Endothelial cell of umbilical vein (primary cell): Measurements from ENCODE around the gene FKBP7. TPM values are rescaled to one million over a fixed set of nuclear protein-coding genes. Genes with fewer than 3 reads are reported as not detected.
"Not testable (repeated sequence)": the region's sequence is repeated elsewhere in the genome, so short reads cannot be mapped to it uniquely, and the experiment has no call there.

Experiments used
- BruUV-seq: library from RNA; stranded (reverse); fragments of 400-500 nt; replicated peaks from 2 replicates; lab custom pipeline; 2021; lab: Mats Ljungman, UMichigan
- CTCF ChIA-PET: fragments of 300-600, 350-600 bp; sonication (Branson Sonifier 250); formaldehyde crosslinking; loops from one replicate; lab custom pipeline; 2021; ENCODE audit warnings: antibody characterized with exemption, inconsistent platforms; lab: Charles Lee
- POLR2A ChIA-PET: fragments of 300-600, 350-600 bp; sonication (Branson Sonifier 250); formaldehyde crosslinking; loops from one replicate; lab custom pipeline; 2021; ENCODE audit warnings: antibody characterized with exemption, inconsistent platforms; lab: Charles Lee
- DNase-seq: peaks from one replicate; pipeline ENCODE4 v3.0.0-alpha.2; 2011; ENCODE audit warnings: low read depth, low spot score
- FAIRE-seq: peaks from 2 replicates; lab custom pipeline; 2011; peaks lifted over from hg19 to GRCh38; lab: Jason Lieb, UNC
- H2AFZ ChIP-seq: 2 replicates; pipeline ENCODE4 v1.6.0; 2012; ENCODE audit warnings: low read depth, low read length, control low read depth, inconsistent platforms
- H3K27ac ChIP-seq: 2 replicates; pipeline ENCODE4 v1.5.1; 2011; ENCODE audit warnings: low read depth, mild to moderate bottlenecking, control low read depth, low read length, moderate library complexity; ENCODE audit not compliant: insufficient read depth
- H3K27me3 ChIP-seq, 2 experiments: 2 replicates each; pipeline versions ENCODE4 v1.6.0 to v1.6.1; 2011; ENCODE audit warnings: low read length in 2 of 2, mixed read lengths in 1 of 2; ENCODE audit not compliant: control insufficient read depth in 2 of 2, insufficient read depth in 2 of 2
- H3K36me3 ChIP-seq, 2 experiments: 2 replicates in 1 of 2; 3 replicates in 1 of 2; pipeline ENCODE4 v1.5.1; 2011; ENCODE audit warnings: low read length in 2 of 2, mild to moderate bottlenecking in 1 of 2, moderate library complexity in 1 of 2; ENCODE audit not compliant: control insufficient read depth in 2 of 2, insufficient read depth in 2 of 2; ENCODE audit errors: extremely low read depth in 1 of 2
- H3K4me1 ChIP-seq: 3 replicates; pipeline ENCODE4 v1.5.1; 2011; ENCODE audit warnings: mild to moderate bottlenecking, low read length; ENCODE audit not compliant: control insufficient read depth, insufficient read depth; ENCODE audit errors: extremely low read depth
- H3K4me2 ChIP-seq: 2 replicates; pipeline ENCODE4 v1.6.1; 2011; ENCODE audit warnings: low read length, control low read depth, mixed read lengths; ENCODE audit not compliant: insufficient read depth
- H3K4me3 ChIP-seq, 3 experiments: fragments of 200-600 bp in 1 of 3; sonication (generic), shearing (Covaris generic) in 1 of 3; replicated peaks in 1 of 3; 2 replicates each; pipeline ENCODE4 v1.5.1; 2011 to 2016; ENCODE audit warnings: control low read depth in 3 of 3, low read length in 3 of 3, mild to moderate bottlenecking in 2 of 3, inconsistent platforms in 1 of 3, low read depth in 1 of 3, moderate library complexity in 1 of 3; ENCODE audit not compliant: insufficient read depth in 1 of 3
- H3K79me2 ChIP-seq: 2 replicates; pipeline ENCODE4 v1.6.0; 2012; ENCODE audit warnings: low read length, inconsistent platforms; ENCODE audit not compliant: control insufficient read depth, insufficient read depth
- H3K9ac ChIP-seq: replicated peaks from 2 replicates; pipeline ENCODE3; 2011; ENCODE audit warnings: low read length, control low read depth; ENCODE audit not compliant: insufficient read depth; ENCODE audit errors: extremely low read depth
- H3K9me1 ChIP-seq: replicated peaks from 3 replicates; pipeline ENCODE4 v1.6.0; 2011; ENCODE audit warnings: mild to moderate bottlenecking, low read length; ENCODE audit not compliant: control insufficient read depth, insufficient read depth; ENCODE audit errors: extremely low read depth
- H3K9me3 ChIP-seq: replicated peaks from 2 replicates; pipeline ENCODE4 v1.5.1; 2012; ENCODE audit warnings: low read length, inconsistent platforms; ENCODE audit not compliant: control insufficient read depth, insufficient read depth
- H4K20me1 ChIP-seq: replicated peaks from 2 replicates; pipeline ENCODE3; 2011; ENCODE audit warnings: mild to moderate bottlenecking, low read length; ENCODE audit not compliant: control insufficient read depth, insufficient read depth; ENCODE audit errors: extremely low read depth
- CTCF ChIP-seq, 2 donors: IDR thresholded peaks; 1 replicate in 1 of 2; 2 replicates in 1 of 2; pipeline ENCODE4 v1.5.1; 2011; ENCODE audit warnings: low read length in 2 of 2, mild to moderate bottlenecking in 2 of 2, moderate library complexity in 2 of 2, control low read depth in 1 of 2, inconsistent platforms in 1 of 2, low read depth in 1 of 2; ENCODE audit not compliant: insufficient read depth in 1 of 2; ENCODE audit errors: extremely low read depth in 1 of 2
- EZH2 ChIP-seq: IDR thresholded peaks from 2 replicates; pipeline ENCODE4 v1.6.1; 2012; ENCODE audit warnings: borderline replicate concordance, low read depth, mild to moderate bottlenecking, moderate library complexity, low read length, inconsistent platforms; ENCODE audit not compliant: severe bottlenecking
- FOS ChIP-seq: IDR thresholded peaks from 2 replicates; pipeline ENCODE4 v1.6.1; 2011; ENCODE audit warnings: mild to moderate bottlenecking, low read length, moderate library complexity, borderline replicate concordance; ENCODE audit not compliant: insufficient read depth
- GATA2 ChIP-seq: IDR thresholded peaks from 2 replicates; pipeline ENCODE4 v1.7.0; 2011; ENCODE audit warnings: low read depth, mild to moderate bottlenecking, moderate library complexity, mixed read lengths, low read length; ENCODE audit not compliant: insufficient read length, insufficient read depth
- JUN ChIP-seq: IDR thresholded peaks from 2 replicates; pipeline ENCODE4 v1.6.1; 2011; ENCODE audit warnings: borderline replicate concordance, low read depth; ENCODE audit not compliant: insufficient read length, insufficient read depth
- MAX ChIP-seq: IDR thresholded peaks from 2 replicates; pipeline ENCODE4 v1.6.1; 2011; ENCODE audit not compliant: insufficient read depth, insufficient read length
- MYC ChIP-seq: IDR thresholded peaks from one replicate; pipeline ENCODE4 v1.6.1; 2011; ENCODE audit warnings: mild to moderate bottlenecking, low read depth, low read length
- POLR2A ChIP-seq: IDR thresholded peaks from 2 replicates; pipeline ENCODE4 v1.6.1; 2012; ENCODE audit warnings: low read depth, mild to moderate bottlenecking, control low read depth, low read length
- POLR2AphosphoS5 ChIP-seq: IDR thresholded peaks from 2 replicates; pipeline ENCODE4 v1.6.1; 2012; ENCODE audit warnings: low read depth, mild to moderate bottlenecking, control low read depth, low read length, moderate library complexity; ENCODE audit not compliant: insufficient read depth
- dilution Hi-C: fragments of 300-500 bp; cut with MboI; formaldehyde crosslinking; loops from one replicate; pipeline ENCODE4 v1.15.0; 2019; ENCODE audit warnings: low sequenced_read_pairs; ENCODE audit not compliant: extremely low pct_ligation_motif_present
- intact Hi-C: fragments of 100-400 bp; cut with micrococcal nuclease; formaldehyde crosslinking; loops from one replicate; pipeline ENCODE4 v1.10.0; 2022
- polyA plus RNA-seq, 4 experiments: library from polyadenylated mRNA; depleted of rRNA in 3 of 4; stranded (reverse) in 3 of 4; unstranded in 1 of 4; fragments of >200 nt; gene quantifications; 2 replicates each; pipeline versions ENCODE4 v1.2.1 to v1.2.3, GENCODE V29; 2011 to 2012; ENCODE audit warnings: missing spikeins in 1 of 4
- total RNA-seq: library from RNA; stranded (reverse); gene quantifications from 2 replicates; pipeline ENCODE4 v1.2.3, GENCODE V29; 2021

FKBP7 gene
- total and polyA plus RNA-seq, 2 donors (not counting 3 experiments of a cell fraction or from before 2014, with no cell fraction given): 11.2 to 20.5 TPM

DNA sequence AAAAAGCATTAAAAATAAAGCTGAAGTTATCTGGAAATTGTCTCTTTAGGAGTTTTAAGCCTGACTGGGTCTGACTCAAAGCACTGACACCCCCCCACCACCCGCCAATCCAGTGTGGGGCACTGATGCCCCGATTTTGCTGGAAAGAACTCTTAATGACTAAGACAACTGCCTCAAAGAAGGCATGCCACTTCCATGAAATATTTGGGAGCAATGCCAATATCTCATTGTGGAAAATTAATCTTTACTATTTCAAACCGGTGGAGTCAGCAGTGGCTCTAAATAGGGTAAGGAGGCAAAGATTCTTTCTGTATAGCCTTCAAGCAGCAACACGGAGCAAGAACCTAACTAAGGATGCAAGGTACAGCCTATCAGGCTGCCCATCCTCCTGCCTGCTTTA, 4.5 kb downstream of the FKBP7 start:
- no TSS peak for BruUV-seq
- Histone ChIP-seq H4K20me1 (no peaks in the 10 kb centered on the region), H3K9me3 (no peaks in the 10 kb centered on the region), H3K9me1 (no peaks in the 10 kb centered on the region), H3K4me3 (no peak overlapping the region), H3K27me3 (no peaks in the 10 kb centered on the region), H3K4me2 (no peak overlapping the region), H3K4me1 (peaks cover 8% of the 10 kb centered on the region), H3K9ac (no peak overlapping the region), H3K79me2 (peaks cover 4% of the 10 kb centered on the region), H3K27ac (no peak overlapping the region), H3K36me3 (no peaks in the 10 kb centered on the region), H2AFZ (no peak overlapping the region)
- FAIRE-seq: no peak
- dilution Hi-C loops: no loop called here
- POLR2A ChIA-PET: no interaction called here
- CTCF ChIA-PET: interaction anchor here (1.6 kb wide), 1 partner anchor 361 kb away, joined by 3 read pairs; the partner anchor contains the start of gene RBM45
- intact Hi-C loops: no loop called here
- DNase-seq: no peak
- TF ChIP-seq MYC (no peak), FOS (no peak)

DNA sequence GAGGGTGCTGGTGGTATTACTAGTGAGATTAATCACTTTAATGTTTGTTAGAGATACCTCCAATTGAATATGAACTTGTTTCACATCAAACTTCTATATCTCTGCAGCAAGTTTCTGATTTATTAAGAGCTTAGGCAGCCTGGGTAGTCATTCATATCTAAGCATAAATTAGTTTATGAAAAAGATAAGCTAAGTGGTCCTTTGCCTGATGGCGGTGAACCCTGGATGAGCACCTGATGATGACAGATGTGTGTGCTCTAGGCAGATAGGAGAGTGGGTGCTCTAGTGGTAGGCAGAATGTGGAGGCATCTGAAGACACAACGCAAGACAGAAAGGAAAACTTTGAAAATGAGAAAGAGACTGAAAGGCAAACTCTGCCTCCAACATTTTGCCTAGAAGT, 5.0 kb downstream of the FKBP7 start:
- Histone ChIP-seq H3K79me2 (peaks cover 4% of the 10 kb centered on the region), H2AFZ (no peak overlapping the region), H3K27me3 (no peaks in the 10 kb centered on the region), H3K9me3 (no peaks in the 10 kb centered on the region), H3K9me1 (no peaks in the 10 kb centered on the region), H3K27ac (no peak overlapping the region), H3K9ac (no peak overlapping the region), H3K36me3 (no peaks in the 10 kb centered on the region), H3K4me1 (peaks cover 8% of the 10 kb centered on the region), H3K4me3 (no peak overlapping the region), H3K4me2 (no peak overlapping the region), H4K20me1 (no peaks in the 10 kb centered on the region)
- POLR2A ChIA-PET: no interaction called here
- TF ChIP-seq CTCF (IDR thresholded peaks at IDR 0.05; ENCODE audit: extremely low read depth in 1 of 2, insufficient read depth in 1 of 2, low read depth in 1 of 2, low read length in 2 of 2) (no peak), MYC (no peak), EZH2 (no peak), MAX (no peak), GATA2 (no peak), POLR2A (no peak), JUN (no peak), FOS (no peak), POLR2AphosphoS5 (no peak)
- no TSS peak for BruUV-seq
- FAIRE-seq (no peak), DNase-seq (no peak)
- CTCF ChIA-PET: interaction anchor here (1.6 kb wide), 1 partner anchor 361 kb away, joined by 3 read pairs; the partner anchor contains the start of gene RBM45
- intact Hi-C loops: no loop called here
- dilution Hi-C loops: no loop called here

DNA sequence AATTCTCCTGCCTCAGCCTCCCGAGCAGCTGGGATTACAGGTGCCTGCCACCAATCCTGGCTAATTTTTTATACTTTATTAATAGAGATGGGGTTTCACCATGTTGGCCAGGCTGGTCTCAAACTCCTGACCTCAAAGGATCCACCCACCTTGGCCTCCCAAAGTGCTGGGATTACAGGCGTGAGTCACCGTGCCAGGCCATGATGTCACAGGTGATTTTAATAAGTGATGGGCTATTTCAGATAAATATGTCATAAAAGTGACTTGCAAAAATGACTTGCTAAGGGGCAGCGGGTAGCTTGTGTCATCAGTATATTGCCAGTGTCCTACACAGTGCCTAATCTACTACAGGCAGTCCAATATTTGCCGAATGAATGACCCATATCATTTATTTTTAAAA, 7.1 kb downstream of the FKBP7 start:
- CTCF ChIA-PET: interaction anchor here (0.7 kb wide), 1 partner anchor 57 kb away, joined by 3 read pairs; no protein-coding TSS in a partner anchor
- BruUV-seq, H3K27ac ChIP-seq, H3K4me3 ChIP-seq, H2AFZ ChIP-seq, H3K9me1 ChIP-seq, H3K27me3 ChIP-seq, H3K9me3 ChIP-seq, H3K9ac ChIP-seq, H3K36me3 ChIP-seq, intact Hi-C loops, DNase-seq, H3K4me1 ChIP-seq, FAIRE-seq, H4K20me1 ChIP-seq, POLR2A ChIA-PET, H3K4me2 ChIP-seq, H3K79me2 ChIP-seq, dilution Hi-C loops: not testable (repeated sequence)
